ENCODE measurements around the gene SLC6A2.

SLC6A2 gene

DNA sequence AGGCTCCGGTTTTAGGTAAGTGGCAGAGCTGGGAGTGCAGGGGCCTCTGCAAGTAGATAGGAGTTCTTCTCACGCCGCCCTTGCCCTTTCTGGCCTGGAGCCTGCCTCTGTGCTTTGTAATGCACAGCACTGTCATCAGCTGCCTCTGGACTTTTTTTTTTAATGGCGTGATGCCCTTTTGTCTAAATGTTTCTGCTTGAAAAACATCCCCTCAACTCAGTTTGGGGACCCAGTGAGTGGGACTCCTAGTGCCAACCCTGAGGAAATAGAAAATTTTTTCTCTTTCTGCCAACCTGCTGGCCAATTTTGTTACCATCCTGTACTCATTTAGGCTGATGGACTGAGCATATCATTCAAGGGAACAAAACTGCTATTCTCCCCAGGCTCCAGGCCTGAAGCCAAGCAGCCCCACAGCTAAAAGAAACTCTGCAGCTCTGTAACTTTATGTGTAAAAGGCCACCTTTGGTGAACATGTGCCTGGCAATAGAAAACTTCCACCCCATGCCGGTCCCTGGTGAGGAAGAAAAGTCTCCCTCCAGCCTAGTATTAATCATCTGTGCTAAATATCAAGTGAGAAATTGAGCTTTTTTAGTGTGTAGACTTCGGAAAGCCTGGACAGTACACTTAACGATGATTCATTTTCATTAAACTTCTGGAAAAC is 22.5 kb downstream of the SLC6A2 start:
- DNase-seq = no peak

DNA sequence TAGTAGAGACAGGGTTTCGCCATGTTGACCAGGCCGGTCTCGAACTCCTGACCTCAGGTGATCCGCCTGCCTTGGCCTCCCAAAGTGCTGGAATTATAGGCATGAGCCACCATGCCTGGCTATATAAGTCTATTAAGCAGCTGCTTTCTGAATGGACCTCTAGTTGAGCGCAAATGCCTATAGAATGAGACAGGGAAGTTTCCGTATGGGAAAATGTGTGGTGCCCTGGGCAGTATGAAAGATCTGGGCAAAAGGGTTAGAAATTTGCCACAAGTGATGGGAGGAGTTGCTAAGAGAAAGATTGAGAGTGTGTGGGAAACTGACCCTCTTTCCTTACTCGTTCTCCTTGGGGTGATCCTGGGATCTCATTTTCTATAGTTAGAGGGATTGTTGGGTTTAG is 26.3 kb downstream of the SLC6A2 start:
- no peak for DNase-seq

DNA sequence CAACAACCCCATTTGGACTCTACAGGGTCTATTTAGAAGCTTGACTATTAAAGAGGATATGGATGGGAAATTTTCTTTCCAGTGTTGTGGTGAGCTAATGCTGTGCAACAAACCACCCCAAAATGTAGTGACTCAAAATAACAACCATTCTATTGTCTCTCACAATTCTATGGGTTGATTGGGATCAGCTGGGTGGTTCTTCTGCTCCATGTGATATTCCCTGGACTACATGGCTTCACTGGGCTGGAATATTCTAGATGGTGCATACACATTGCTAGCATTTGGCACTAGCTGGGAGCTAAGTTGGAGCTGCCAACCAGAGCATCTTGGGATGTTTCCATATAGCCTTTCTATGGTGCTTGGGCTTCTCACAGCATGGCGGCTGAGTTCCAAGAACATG is 30.2 kb downstream of the SLC6A2 start:
- no peak for DNase-seq

DNA sequence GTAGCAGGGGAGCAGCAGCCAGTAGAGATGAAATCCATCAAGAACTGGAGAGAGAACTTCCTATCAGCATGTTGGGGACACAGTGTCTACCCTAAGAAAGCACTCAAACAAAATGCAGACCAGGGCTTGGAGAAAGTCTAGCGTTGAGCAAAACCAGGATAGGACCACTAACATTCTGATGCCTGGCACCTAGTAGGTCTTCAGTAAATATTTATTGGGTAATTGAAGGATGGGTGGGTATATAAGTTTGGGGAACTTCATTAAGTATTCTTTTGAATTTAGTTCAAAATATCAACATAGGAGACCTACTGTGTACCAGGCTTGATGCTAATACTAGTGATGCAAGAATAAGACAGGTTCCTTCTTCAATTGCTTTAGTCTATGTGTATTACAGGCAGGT is 30.9 kb downstream of the SLC6A2 start:
- DNase-seq = no peak

- DNase-seq = no peak
Observed at GRCh38 chr16:55687802-55688201, 32.0 kb downstream of the SLC6A2 start.

- DNase-seq = no peak
Observed at GRCh38 chr16:55690841-55691240, 35.1 kb downstream of the SLC6A2 start.

GRCh38 chr16:55691771-55692170 is 36.0 kb downstream of the SLC6A2 start:
- no peak for DNase-seq

DNA sequence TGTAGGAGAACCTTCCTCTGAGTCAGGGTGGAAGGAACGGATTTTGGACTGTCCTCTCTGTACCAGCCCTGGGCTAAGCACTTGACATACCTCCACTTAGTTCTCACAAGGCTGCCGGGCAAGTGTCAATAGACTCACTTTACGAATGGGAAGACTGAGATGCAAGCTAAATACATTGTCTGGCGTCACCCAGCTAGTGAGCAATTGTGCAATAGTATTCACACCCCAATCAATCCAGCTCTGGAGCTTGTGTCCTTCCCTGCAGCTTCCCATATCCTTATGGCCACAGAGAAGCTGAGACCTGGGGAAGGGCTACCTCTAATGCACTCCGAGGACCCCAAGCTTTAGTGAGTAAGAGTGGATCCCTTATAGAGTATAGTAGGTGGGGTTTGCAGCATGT is 39.8 kb downstream of the SLC6A2 start:
- no peak for DNase-seq

GRCh38 chr16:55697867-55698266 is 42.1 kb downstream of the SLC6A2 start:
- DNase-seq = no peak

DNA sequence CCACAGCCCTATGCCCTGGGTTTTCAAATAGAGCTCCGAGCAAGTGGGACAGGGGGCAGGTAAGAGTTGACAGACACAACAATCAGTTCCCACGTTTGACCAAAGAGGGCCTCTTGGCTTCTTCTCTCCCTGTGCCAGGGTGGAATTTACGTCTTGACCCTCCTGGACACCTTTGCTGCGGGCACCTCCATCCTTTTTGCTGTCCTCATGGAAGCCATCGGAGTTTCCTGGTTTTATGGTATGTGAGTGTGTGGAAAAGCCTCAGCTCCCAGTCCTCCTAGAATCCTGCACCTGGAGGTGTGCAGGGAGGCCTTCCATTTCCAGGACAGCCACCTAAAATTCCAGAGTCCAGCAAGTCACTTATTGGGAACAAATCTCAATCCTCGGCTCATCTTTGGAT is 42.5 kb downstream of the SLC6A2 start:
- DNase-seq = no peak

GRCh38 chr16:55698946-55699345 is 43.2 kb downstream of the SLC6A2 start:
- DNase-seq = no peak

DNA sequence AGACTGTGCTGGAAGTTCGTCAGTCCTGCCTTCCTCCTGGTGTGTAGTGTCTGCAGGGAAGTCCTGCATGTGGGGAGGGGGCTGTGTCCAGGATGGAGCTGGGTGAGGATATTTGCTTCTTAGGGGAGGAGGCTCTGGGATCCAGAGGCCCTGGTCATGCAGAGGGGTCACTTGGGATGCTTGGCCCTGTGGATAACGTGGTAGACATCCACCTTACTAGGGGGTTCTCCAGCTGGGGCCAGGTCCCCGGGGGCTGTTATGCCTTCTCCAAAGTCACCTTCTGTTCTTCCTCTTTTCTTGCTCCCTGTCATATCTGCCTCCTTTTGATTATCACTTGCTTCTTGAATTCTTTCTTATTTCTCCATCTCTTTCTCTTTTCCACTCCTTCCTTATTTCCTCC is 43.8 kb downstream of the SLC6A2 start:
- DNase-seq = no peak

DNA sequence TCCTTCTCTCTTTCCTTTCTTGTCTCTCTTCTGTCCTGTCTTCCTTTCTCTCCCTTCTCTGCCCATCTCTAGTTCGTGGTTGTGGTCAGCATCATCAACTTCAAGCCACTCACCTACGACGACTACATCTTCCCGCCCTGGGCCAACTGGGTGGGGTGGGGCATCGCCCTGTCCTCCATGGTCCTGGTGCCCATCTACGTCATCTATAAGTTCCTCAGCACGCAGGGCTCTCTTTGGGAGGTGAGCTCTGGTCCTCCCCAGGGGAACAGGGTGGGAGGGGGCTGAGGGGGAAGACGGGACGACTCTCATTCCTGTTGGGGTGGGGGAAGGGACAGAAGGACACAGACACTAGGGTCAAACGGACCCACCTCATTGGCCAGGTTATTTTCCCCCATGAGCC is 44.3 kb downstream of the SLC6A2 start:
- no peak for DNase-seq

DNA sequence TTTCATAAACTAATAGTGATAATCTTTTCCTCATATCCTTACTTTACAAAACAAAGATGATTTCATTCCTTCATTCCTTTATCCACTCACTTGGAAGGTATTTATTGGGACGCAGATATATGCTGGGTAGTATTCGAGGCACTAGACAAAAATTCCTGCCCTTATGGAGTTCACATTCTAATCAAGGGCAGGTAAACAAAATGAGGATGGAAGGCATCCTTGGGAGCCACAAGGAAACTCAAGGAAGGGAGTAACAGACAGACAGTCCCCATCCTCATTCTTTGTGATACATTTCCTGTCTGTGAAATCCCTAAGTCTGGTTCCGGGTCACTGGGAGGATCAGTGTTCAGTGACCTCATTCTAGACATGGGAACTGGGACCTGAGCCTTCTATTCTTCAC is 45.2 kb downstream of the SLC6A2 start:
- no peak for DNase-seq

DNA sequence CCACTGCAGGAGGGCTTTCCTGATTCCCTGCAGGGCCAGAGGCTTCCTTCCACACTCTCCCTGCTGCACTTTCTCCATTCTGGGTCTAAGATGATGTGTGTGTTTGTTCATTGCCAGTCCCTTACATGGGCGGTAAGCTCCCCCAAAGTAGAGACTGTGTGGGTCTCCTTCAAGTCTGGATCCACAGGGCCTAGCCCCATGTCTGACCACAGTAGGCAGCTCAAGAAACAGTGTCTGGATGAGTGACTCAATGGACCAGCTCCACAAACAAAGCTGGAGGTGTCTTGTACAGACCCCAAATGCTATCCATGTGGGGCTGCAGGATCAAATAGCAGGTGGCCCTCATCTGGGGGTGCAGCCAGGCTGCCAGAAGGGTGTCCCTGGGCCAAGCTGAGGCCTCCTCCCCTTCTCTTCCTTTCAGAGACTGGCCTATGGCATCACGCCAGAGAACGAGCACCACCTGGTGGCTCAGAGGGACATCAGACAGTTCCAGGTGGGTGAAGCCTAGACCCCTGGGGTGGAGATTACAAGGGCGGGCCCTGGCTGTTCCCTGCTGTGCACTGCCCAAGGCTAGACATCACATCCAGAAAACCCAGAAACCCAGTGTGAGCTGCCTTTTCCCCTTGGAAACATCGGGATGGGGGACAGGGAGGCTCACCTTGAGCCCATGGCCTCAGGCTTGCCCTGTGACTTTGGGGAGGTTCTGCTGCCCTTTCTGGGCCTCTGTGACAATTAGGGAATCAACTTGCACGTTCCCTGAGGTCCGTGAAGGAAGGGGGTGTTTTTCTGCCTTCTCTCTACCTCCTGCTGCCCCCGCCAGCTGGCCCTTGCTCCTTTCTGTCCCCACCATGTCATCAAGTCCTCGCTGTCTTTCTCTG is 45.9 kb downstream of the SLC6A2 start:
- DNase-seq = peak; percentile 6

- no peak for DNase-seq
Observed at GRCh38 chr16:55703003-55704001, 47.5 kb downstream of the SLC6A2 start.

DNA sequence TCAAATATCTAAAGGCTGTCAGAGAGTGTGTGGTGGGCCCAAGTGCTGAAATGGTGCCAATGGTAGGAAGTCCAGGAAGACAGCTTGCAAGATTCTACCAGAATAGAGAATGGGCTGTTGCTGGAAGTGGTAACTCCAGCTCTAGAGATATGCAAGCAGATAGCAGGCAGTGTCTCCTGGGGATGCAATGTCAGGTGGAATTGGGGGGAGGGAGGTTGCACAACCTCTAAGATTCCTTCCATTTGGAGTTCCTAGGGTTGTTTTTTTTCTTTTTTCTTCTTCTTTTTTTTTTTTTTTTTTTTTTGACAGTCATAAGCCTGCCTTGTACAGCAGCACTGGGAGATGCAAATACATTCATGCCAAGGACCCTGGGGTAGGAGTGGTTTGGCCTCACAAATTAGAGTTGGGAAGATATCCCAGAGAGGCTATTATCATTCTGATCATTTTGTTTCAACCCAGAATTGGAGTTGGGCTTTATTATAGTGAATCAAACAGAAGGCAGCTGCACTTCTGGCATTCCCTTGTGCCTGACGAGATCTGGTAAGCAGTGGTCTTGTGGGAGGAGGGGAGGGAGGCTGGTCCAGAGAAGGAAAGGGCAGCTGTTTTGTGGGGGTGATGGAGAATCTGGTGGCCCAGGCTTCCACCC is 51.1 kb downstream of the SLC6A2 start:
- DNase-seq = no peak

DNA sequence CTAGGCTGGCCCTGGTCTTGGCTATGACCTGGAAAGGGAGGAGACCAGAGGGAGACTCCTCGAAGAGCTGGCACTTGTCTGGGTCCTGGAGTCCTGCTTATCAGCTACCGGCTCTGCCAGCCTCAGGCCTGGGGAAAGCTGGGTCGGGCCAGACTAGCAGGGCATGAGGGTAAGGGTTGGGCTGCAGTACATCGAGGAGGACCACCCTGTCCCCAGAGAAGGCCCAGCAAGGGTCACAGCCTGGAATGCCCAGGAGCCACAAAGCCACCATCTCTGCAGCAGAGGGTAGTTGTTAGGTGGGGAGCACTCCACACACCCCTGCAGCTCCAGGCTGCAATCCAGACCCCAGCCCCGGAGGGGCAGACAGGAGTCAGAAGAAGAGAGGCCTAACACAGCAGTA is 54.0 kb downstream of the SLC6A2 start:
- no peak for DNase-seq

- DNase-seq = no peak
Observed at GRCh38 chr16:55710466-55710865, 54.7 kb downstream of the SLC6A2 start.

DNA sequence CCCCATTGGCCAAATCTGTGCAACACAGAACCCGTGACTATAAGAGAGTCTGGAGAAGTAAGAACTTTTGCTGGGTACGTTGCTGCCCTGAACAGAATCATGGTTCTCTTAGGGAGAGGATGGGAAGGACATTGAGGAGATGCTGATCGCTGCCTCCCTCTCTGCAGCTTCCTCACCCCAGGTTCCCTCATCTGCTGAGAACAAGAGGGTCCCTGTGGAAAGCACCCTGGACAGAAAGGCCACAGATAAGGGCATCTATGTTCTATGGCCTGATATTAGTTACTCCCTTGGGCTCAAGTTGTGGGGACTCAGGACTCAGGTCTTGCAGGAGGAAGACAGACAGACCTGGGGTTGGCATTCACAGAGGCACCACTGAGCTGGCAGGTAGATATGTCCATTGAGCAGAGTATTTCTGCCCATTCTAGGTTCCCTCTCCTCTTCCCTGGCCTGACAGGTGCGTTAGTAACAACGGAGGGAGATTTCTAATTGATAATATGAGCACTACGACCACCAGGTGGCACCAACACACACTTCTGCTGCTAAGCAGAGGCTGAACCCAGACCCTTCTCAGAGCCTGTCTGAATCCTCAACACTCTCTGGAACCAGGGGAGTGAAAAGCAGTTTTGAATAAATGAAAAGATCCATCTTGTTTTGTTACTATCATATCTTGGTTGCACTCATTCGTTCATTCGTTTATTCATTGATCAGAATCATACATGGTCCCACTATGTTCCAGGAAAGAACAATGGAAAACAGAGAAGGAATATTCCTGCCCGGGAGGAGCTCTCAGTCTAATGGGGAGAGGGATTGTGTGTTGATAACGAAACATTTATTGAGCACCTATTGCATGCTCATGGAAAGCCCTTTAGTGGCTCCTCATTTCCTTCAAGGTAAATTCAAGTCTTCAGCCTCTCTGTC is 56.4 kb downstream of the SLC6A2 start:
- peak; percentile 47 for DNase-seq

DNA sequence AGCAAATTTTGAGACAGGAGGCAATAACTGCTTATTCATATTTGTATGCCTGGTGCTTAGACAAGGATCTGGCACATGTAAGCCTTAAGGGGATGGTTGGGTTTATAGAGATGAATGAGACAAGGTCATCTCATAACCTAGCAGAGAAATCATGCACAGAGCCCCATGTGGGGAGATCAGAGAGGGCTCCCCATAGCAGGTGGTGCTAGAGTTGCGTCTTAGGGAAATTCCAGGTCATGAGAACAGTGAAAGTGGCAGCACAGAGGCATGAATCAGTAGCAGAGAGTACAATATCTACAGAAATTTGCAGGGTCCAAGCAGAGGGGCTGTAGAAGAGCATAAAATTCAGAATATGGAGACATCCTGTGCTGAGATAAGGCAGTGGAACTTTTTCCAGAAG is 57.3 kb downstream of the SLC6A2 start:
- no peak for DNase-seq

DNA sequence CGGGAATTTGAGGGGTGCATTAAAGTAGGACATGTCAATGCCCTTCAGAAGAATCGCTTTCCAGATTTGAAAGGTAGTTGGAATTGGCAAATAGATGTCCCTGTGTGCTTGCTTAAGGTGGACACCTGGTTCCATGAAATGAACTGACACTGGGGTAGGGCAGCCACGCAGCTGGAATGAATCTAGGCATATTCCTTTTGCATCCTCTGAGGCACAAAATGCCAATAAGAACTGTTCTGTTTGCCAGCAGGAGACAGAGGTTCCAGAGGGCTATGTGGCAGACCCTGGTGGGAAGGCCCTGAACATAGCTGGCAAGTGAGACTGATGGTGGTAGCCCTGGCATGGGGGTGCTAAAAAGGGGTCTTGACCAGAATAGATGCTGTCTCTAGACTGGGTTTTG is 61.5 kb downstream of the SLC6A2 start:
- no peak for DNase-seq
